ENCODE results near the gene PRSS1. TPM values are rescaled to one million over a fixed set of nuclear protein-coding genes. Genes with fewer than 3 reads are reported as not detected.
"Not testable (repeated sequence)": the region's sequence is repeated elsewhere in the genome, so short reads cannot be mapped to it uniquely, and the experiment has no call there.

Gene PRSS1
- total RNA-seq, 4 donors from 2014 or later, result 1.7 to 51.3 (median 4.8) TPM

GRCh38 chr7:142750321-142750938, 1.2 kb downstream of the PRSS1 start:
- 70 to 71% methylated on average over 9 of the region's 9 CpGs for WGBS, 2 donors
- Histone ChIP-seq H3K27ac (no peak overlapping the region), H3K27me3 (no peaks in the 10 kb centered on the region), H3K9me3 (no peaks in the 10 kb centered on the region), H3K4me1 (no peaks in the 10 kb centered on the region), H3K4me3 (no peak overlapping the region), H3K36me3 (no peaks in the 10 kb centered on the region)
- DNase-seq (ENCODE audit: low spot score in 2 of 2), result no peak
- TF ChIP-seq CTCF (IDR thresholded peaks at IDR 0.05) (no peak), EP300 (IDR thresholded peaks at IDR 0.05) (no peak), POLR2A (IDR thresholded peaks at IDR 0.05) (no peak)

- 89 to 90% methylated on average over 14 of the region's 14 CpGs for WGBS, 2 donors
- not testable (repeated sequence) for DNase-seq (ENCODE audit: low spot score in 2 of 2); H3K4me1 ChIP-seq; H3K9me3 ChIP-seq; H3K27me3 ChIP-seq; H3K36me3 ChIP-seq; H3K4me3 ChIP-seq; H3K27ac ChIP-seq
Observed at GRCh38 chr7:142751526-142752175, 2.4 kb downstream of the PRSS1 start.

- Histone ChIP-seq H3K27me3 (no peaks in the 10 kb centered on the region), H3K27ac (no peak overlapping the region), H3K36me3 (no peaks in the 10 kb centered on the region), H3K9me3 (no peaks in the 10 kb centered on the region), H3K4me3 (no peak overlapping the region), H3K4me1 (no peaks in the 10 kb centered on the region)
- no peak for TF ChIP-seq POLR2A (IDR thresholded peaks at IDR 0.05)
- no peak for TF ChIP-seq EP300 (IDR thresholded peaks at IDR 0.05)
- no peak for TF ChIP-seq CTCF (IDR thresholded peaks at IDR 0.05)
- no peak for DNase-seq (ENCODE audit: low spot score in 2 of 2)
- WGBS, 2 donors, result 56 to 67% methylated on average over 3 of the region's 3 CpGs
Observed at GRCh38 chr7:142752376-142753225, 3.3 kb downstream of the PRSS1 start.

GRCh38 chr7:142753366-142753765, 4.1 kb downstream of the PRSS1 start:
- 79 to 91% methylated on average over 8 of the region's 8 CpGs for WGBS, 2 donors
- H3K27me3 ChIP-seq, result no peaks in the 10 kb centered on the region
- H3K27ac ChIP-seq, result no peak overlapping the region
- DNase-seq (ENCODE audit: low spot score in 2 of 2), result no peak
- no peaks in the 10 kb centered on the region for H3K9me3 ChIP-seq
- TF ChIP-seq CTCF (IDR thresholded peaks at IDR 0.05) (no peak), POLR2A (IDR thresholded peaks at IDR 0.05) (no peak), EP300 (IDR thresholded peaks at IDR 0.05) (no peak)
- no peaks in the 10 kb centered on the region for H3K4me1 ChIP-seq
- H3K36me3 ChIP-seq, result no peaks in the 10 kb centered on the region
- no peak overlapping the region for H3K4me3 ChIP-seq

GRCh38 chr7:142753925-142754491, 4.7 kb downstream of the PRSS1 start:
- H3K27me3 ChIP-seq; H3K4me3 ChIP-seq; H3K27ac ChIP-seq; DNase-seq (ENCODE audit: low spot score in 2 of 2); H3K4me1 ChIP-seq; H3K9me3 ChIP-seq; H3K36me3 ChIP-seq: not testable (repeated sequence)
- WGBS, 2 donors, result 51 to 69% methylated on average over 5 of the region's 5 CpGs

Measured in tibial nerve (tissue), 4 donors.